ENCODE measurements around the gene CDH26. TPM values are rescaled to one million over a fixed set of nuclear protein-coding genes. Genes with fewer than 3 reads are reported as not detected.

Gene CDH26
- total and polyA plus RNA-seq, 9 donors: 0.12 to 0.84 (median 0.41) TPM

GRCh38 chr20:60030471-60030870 is 72.2 kb downstream of the CDH26 start:
- Histone ChIP-seq H3K4me3 (no peak overlapping the region), H3K27me3 (no peaks in the 10 kb centered on the region), H3K9me3 (no peaks in the 10 kb centered on the region), H3K36me3 (no peaks in the 10 kb centered on the region), H3K4me1 (ENCODE audit: insufficient read depth) (peaks cover 6% of the 10 kb centered on the region), H3K27ac (no peak overlapping the region)
- no peak for DNase-seq
- TF ChIP-seq EP300 (IDR thresholded peaks at IDR 0.05) (no peak), POLR2A (IDR thresholded peaks at IDR 0.05) (no peak), CTCF (IDR thresholded peaks at IDR 0.05) (no peak)
- intact Hi-C loops (cut with DNase I): no loop called here
- WGBS, 3 donors: 83 to 88% (median 85%) methylated on average over 1 of the region's 1 CpG

- no peaks in the 10 kb centered on the region for H3K36me3 ChIP-seq
Measured at GRCh38 chr20:60031107-60031506, 72.9 kb downstream of the CDH26 start.

DNA sequence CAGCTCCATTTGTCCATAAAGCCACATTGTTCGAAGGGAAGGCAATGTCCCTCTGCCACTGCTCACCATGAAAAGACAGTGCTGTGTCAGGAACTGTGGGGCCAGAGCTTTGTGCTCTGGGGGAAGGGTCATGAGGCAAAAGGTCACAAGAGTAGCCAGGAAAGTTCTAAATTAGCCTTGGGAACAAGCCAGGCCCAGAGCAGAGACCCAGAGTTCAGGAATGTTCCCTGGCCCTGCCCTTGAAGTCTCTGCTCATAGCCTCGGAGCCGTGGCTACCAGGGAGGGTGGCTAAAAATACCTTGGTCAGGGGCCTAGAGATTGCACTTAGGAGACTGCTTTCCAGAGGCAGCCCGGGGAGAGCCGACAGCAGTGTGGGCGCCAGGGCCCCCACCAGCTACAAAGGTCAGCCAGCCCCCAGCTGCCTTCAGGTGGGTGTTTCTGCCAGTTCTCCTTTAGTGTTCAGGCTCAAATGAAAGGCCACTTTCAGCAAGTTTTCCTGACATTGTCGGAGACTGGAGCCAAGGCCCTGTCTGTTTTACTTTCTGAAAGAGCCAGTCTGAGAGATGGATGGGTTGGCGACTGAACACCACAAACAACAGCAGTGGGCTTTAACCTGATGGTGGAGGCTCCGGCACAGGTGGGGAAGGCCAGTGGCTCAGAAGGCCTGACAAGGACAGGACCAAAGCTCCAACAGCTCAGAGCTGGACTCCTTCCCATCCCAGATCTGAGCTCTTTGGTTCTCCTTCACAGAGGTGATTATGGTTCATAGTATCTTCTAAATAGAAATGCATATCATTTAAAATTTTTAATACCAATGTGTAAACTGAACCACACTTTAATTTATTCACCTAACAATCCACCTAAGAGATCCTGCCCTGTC is 76.2 kb downstream of the CDH26 start:
- DNase-seq: no peak

More at GRCh38 chr20:60031107-60031506, 72.9 kb downstream of the CDH26 start:
- no peak for TF ChIP-seq POLR2A (IDR thresholded peaks at IDR 0.05)
- TF ChIP-seq CTCF (IDR thresholded peaks at IDR 0.05): no peak
- no peak for TF ChIP-seq EP300 (IDR thresholded peaks at IDR 0.05)
- Histone ChIP-seq H3K4me1 (ENCODE audit: insufficient read depth) (peaks cover 6% of the 10 kb centered on the region), H3K9me3 (no peaks in the 10 kb centered on the region), H3K4me3 (no peak overlapping the region), H3K27me3 (no peaks in the 10 kb centered on the region), H3K27ac (no peak overlapping the region)
- DNase-seq: no peak
- 78 to 82% (median 79%) methylated on average over 9 of the region's 9 CpGs for WGBS, 3 donors
- intact Hi-C loops (cut with DNase I): no loop called here

GRCh38 chr20:60035486-60035885 is 77.3 kb downstream of the CDH26 start:
- Histone ChIP-seq H3K9me3 (no peaks in the 10 kb centered on the region), H3K4me1 (ENCODE audit: insufficient read depth) (peaks cover 6% of the 10 kb centered on the region), H3K4me3 (no peak overlapping the region), H3K36me3 (no peaks in the 10 kb centered on the region), H3K27me3 (no peaks in the 10 kb centered on the region), H3K27ac (no peak overlapping the region)
- intact Hi-C loops (cut with DNase I): no loop called here
- DNase-seq: no peak
- WGBS, 3 donors: 71 to 78% (median 73%) methylated on average over 6 of the region's 6 CpGs
- TF ChIP-seq POLR2A (IDR thresholded peaks at IDR 0.05) (no peak), CTCF (IDR thresholded peaks at IDR 0.05) (no peak), EP300 (IDR thresholded peaks at IDR 0.05) (no peak)

More for the DNA sequence above, 76.2 kb downstream of the CDH26 start:
- TF ChIP-seq CTCF (IDR thresholded peaks at IDR 0.05) (no peak), EP300 (IDR thresholded peaks at IDR 0.05) (no peak)
- Histone ChIP-seq H3K36me3 (no peaks in the 10 kb centered on the region), H3K9me3 (no peaks in the 10 kb centered on the region), H3K27me3 (no peaks in the 10 kb centered on the region), H3K27ac (no peak overlapping the region), H3K4me1 (ENCODE audit: insufficient read depth) (peaks cover 6% of the 10 kb centered on the region), H3K4me3 (no peak overlapping the region)
- intact Hi-C loops (cut with DNase I): no loop called here
- WGBS, 3 donors: 39 to 42% (median 42%) methylated on average over 9 of the region's 9 CpGs

All from ovary (tissue), 9 donors.